ENCODE measurements around the gene URB1. TPM values are rescaled to one million over a fixed set of nuclear protein-coding genes. Genes with fewer than 3 reads are reported as not detected.
"Not testable (repeated sequence)": the region's sequence is repeated elsewhere in the genome, so short reads cannot be mapped to it uniquely, and the experiment has no call there.

The URB1 gene
- polyA plus RNA-seq, 1 of the 3 experiments (the other 2 are of a cell fraction), result 9.9 TPM

DNA sequence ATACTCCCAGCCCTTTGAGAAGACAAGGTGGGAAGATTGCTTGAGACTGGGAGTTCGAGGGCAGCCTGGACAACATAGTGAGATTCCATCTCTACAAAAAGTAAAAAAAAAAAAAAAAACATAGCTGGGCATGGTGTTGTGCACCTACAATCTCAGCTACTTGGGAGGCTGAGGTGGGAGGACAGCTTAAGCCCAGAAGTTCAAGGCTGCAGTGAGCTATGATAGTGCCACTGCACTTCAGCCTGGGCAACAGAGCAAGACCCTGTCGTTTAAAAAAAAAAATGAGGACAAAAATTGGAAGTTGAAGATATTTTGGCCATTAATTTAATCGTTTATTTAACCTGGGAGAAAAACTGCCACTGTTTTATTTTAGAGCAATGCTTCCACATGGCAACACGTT, 1.1 kb downstream of the URB1 start:
- ChIA-PET POLR2A (no interaction called here), CTCF (interaction anchor here (0.6 to 2.1 kb wide), 3 partner anchors 178 to 209 kb away, joined by 3 to 9 read pairs (median 6); no protein-coding TSS in a partner anchor)
- Histone ChIP-seq H3K27ac (ENCODE audit: low read depth in 2 of 2, low read length in 1 of 2) (peak overlapping the region in 1 of 2 experiments; percentile 45; a peak in 1 of 4 replicates), H3K9me2 (no peaks in the 10 kb centered on the region), H3K9me3 (no peaks in the 10 kb centered on the region), H3K9ac (peak overlapping the region; percentile 73; the same call in 1 of the 2 replicates), H2AFZ (ENCODE audit: low read depth) (no peak overlapping the region), H3K79me2 (ENCODE audit: insufficient read depth) (peaks cover 61% of the 10 kb centered on the region), H3K4me3 (ENCODE audit: low read depth in 2 of 2, low read length in 1 of 2) (peak overlapping the region; percentile 98 to 99), H4K20me1 (ENCODE audit: insufficient read depth) (peaks cover 29% of the 10 kb centered on the region), H3K27me3 (ENCODE audit: insufficient read depth) (no peaks in the 10 kb centered on the region), H3F3A (replicated peaks; ENCODE audit: insufficient read depth) (peaks cover 4% of the 10 kb centered on the region), H3K36me3 (replicated peaks in 1 of 2; ENCODE audit: control insufficient read depth in 1 of 2, insufficient read depth in 2 of 2, low read length in 1 of 2) (peaks cover 5 to 18% of the 10 kb centered on the region in 2 experiments), H3K4me1 (ENCODE audit: control insufficient read depth in 1 of 2, insufficient read depth in 2 of 2, low read depth in 1 of 2, low read length in 1 of 2) (peaks cover 11 to 42% of the 10 kb centered on the region in 2 experiments; a peak in 3 of 4 replicates), H3K4me2 (peak overlapping the region; percentile 97)
- TF ChIP-seq TEAD4 (IDR thresholded peaks at IDR 0.05; ENCODE audit: borderline replicate concordance, insufficient read depth) (no peak), RAD21 (IDR thresholded peaks at IDR 0.05; ENCODE audit: low read length) (no peak), NFIC (IDR thresholded peaks at IDR 0.05; ENCODE audit: borderline replicate concordance) (no peak)
- TF ChIP-seq, protein P1, sequence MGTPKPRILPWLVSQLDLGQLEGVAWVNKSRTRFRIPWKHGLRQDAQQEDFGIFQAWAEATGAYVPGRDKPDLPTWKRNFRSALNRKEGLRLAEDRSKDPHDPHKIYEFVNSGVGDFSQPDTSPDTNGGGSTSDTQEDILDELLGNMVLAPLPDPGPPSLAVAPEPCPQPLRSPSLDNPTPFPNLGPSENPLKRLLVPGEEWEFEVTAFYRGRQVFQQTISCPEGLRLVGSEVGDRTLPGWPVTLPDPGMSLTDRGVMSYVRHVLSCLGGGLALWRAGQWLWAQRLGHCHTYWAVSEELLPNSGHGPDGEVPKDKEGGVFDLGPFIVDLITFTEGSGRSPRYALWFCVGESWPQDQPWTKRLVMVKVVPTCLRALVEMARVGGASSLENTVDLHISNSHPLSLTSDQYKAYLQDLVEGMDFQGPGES (IDR thresholded peaks at IDR 0.05; ENCODE audit: low read depth, low read length), result no peak
- 13% methylated on average over 4 of the region's 4 CpGs for WGBS (ENCODE audit: low lambda C conversion rate)
- no peak for DNase-seq

DNA sequence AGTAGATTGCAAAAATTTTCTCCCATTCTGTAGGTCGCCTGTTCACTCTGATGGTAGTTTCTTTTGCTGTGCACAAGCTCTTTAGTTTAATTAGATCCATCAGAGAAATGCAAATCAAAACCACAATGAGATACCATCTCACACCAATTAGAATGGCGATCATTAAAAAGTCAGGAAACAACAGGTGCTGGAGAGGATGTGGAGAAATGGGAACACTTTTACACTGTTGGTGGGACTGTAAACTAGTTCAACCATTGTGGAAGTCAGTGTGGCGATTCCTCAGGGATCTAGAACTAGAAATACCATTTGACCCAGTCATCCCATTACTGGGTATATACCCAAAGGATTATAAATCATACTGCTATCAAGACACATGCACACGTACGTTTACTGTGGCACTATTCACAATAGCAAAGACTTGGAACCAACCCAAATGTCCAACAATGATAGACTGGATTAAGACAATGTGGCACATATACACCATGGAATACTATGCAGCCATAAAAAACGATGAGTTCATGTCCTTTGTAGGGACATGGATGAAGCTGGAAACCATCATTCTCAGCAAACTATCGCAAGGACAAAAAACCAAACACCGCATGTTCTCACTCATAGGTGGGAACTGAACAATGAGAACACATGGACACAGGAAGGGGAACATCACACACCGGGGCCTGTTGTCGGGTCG, 2.1 kb downstream of the URB1 start:
- Histone ChIP-seq H3K79me2 (ENCODE audit: insufficient read depth) (peaks cover 72% of the 10 kb centered on the region), H3K4me1 (ENCODE audit: control insufficient read depth in 1 of 2, insufficient read depth in 2 of 2, low read depth in 1 of 2, low read length in 1 of 2) (peaks cover 20 to 48% of the 10 kb centered on the region in 2 experiments; a peak in 3 of 4 replicates), H3K4me2 (peak overlapping the region; percentile 97), H4K20me1 (ENCODE audit: insufficient read depth) (peaks cover 34% of the 10 kb centered on the region), H3K36me3 (replicated peaks in 1 of 2; ENCODE audit: control insufficient read depth in 1 of 2, insufficient read depth in 2 of 2, low read length in 1 of 2) (peaks cover 5 to 18% of the 10 kb centered on the region in 2 experiments)
- H3K4me3 ChIP-seq (ENCODE audit: low read depth in 2 of 2, low read length in 1 of 2); H3K27me3 ChIP-seq (ENCODE audit: insufficient read depth); H3K27ac ChIP-seq (ENCODE audit: low read depth in 2 of 2, low read length in 1 of 2); H3F3A ChIP-seq (replicated peaks; ENCODE audit: insufficient read depth); H2AFZ ChIP-seq (ENCODE audit: low read depth); H3K9me3 ChIP-seq; H3K9ac ChIP-seq; DNase-seq; POLR2A ChIA-PET; H3K9me2 ChIP-seq: not testable (repeated sequence)
- CTCF ChIA-PET, result interaction anchor here (0.6 kb wide), 1 partner anchor 210 kb away, joined by 4 read pairs; no protein-coding TSS in a partner anchor
- 84% methylated on average over 11 of the region's 11 CpGs for WGBS (ENCODE audit: low lambda C conversion rate)

DNA sequence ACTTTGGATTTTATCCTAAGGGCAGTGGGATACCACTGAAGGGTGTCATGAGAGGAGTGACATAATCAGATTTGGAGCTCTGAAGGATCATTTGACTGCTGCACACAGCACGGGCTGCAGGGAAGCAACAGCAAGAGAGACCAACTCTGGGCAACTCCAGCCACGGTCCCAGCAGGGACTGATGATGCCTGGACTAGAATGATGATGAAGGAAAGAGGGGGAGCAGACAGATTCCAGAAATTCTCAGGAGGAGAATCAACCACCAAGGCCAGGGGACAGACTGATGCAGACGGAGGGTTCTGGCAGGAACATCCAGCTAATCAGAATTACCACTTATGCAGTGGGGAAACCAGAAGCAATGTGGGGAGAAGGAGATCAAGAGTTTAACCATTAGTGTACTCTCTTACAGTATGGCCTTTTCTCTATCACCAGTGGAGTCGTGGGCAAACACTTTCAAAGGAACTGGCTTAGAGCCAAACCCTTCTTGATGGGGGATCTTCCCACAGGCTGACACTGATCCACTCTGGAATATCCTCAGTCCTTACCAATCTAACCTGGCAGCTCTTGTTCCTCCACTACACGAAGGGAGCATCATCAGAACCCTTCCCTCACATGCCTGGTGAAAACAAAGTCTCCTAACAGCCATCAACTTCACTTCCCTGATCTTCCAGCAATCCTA, 3.3 kb downstream of the URB1 start:
- DNase-seq, result no peak
- Histone ChIP-seq H3K79me2 (ENCODE audit: insufficient read depth) (peaks cover 84% of the 10 kb centered on the region), H3K9me2 (no peaks in the 10 kb centered on the region), H3K9ac (0 out of 2 replicates have a peak overlapping the region, but pooled peaks have one; percentile 32), H3K4me3 (ENCODE audit: low read depth in 2 of 2, low read length in 1 of 2) (peak overlapping the region in 1 of 2 experiments; percentile 4; a peak in 1 of 4 replicates), H3K27ac (ENCODE audit: low read depth in 2 of 2, low read length in 1 of 2) (peak overlapping the region; percentile 2 to 15; a peak in 2 of 4 replicates), H3K9me3 (no peaks in the 10 kb centered on the region), H3K36me3 (replicated peaks in 1 of 2; ENCODE audit: control insufficient read depth in 1 of 2, insufficient read depth in 2 of 2, low read length in 1 of 2) (peaks cover 10 to 22% of the 10 kb centered on the region in 2 experiments), H3K4me1 (ENCODE audit: control insufficient read depth in 1 of 2, insufficient read depth in 2 of 2, low read depth in 1 of 2, low read length in 1 of 2) (peaks cover 20 to 48% of the 10 kb centered on the region in 2 experiments; a peak in 3 of 4 replicates), H2AFZ (ENCODE audit: low read depth) (no peak overlapping the region), H3K4me2 (peak overlapping the region; percentile 49; the same call in 1 of the 2 replicates), H3F3A (replicated peaks; ENCODE audit: insufficient read depth) (no peaks in the 10 kb centered on the region), H4K20me1 (ENCODE audit: insufficient read depth) (peaks cover 34% of the 10 kb centered on the region), H3K27me3 (ENCODE audit: insufficient read depth) (no peaks in the 10 kb centered on the region)
- TF ChIP-seq EZH2phosphoT487 (IDR thresholded peaks at IDR 0.05; ENCODE audit: borderline replicate concordance, low read depth) (no peak), NFIC (IDR thresholded peaks at IDR 0.05; ENCODE audit: borderline replicate concordance) (0 out of 2 replicates have a peak, but pooled peaks have one; percentile 25)
- POLR2A ChIA-PET, result no interaction called here
- CTCF ChIA-PET, result interaction anchor here (1.2 to 1.5 kb wide), 2 partner anchors 18 to 212 kb away, joined by 5 to 8 read pairs; no protein-coding TSS in a partner anchor
- 21% methylated on average over 4 of the region's 5 CpGs for WGBS (ENCODE audit: low lambda C conversion rate)
